Motor neuron (in vitro differentiated cells): Measurements from ENCODE around the gene PAFAH1B1. TPM values are rescaled to one million over a fixed set of nuclear protein-coding genes. Genes with fewer than 3 reads are reported as not detected.
"Not testable (repeated sequence)": the region's sequence is repeated elsewhere in the genome, so short reads cannot be mapped to it uniquely, and the experiment has no call there.

ENCODE experiments used
- ATAC-seq, 8 experiments: fragments of 200-7000 bp; cut with Tn5 transposase; replicated peaks in 6 of 8; 2 replicates each; pipeline ENCODE4 v1.8.0; 2021; ENCODE audit warnings: mild to moderate bottlenecking in 8 of 8, moderate library complexity in 8 of 8
- H3K27ac ChIP-seq, 2 donors: fragments of 250-450 bp; sonication (Bioruptor Pico); 2 replicates each; pipeline ENCODE4 v1.9.0; 2021; ENCODE audit warnings: antibody characterized with exemption in 2 of 2, mild to moderate bottlenecking in 2 of 2, moderate library complexity in 1 of 2
- H3K4me1 ChIP-seq, 2 donors: fragments of 250-450 bp; sonication (Bioruptor Pico); replicated peaks in 1 of 2; 2 replicates each; pipeline ENCODE4 v1.6.1; 2021; ENCODE audit warnings: antibody characterized with exemption in 2 of 2, mild to moderate bottlenecking in 2 of 2, moderate library complexity in 1 of 2
- H3K4me3 ChIP-seq, 5 donors: fragments of 250-450 bp; sonication (Bioruptor Pico); 2 replicates each; pipeline ENCODE4 v1.9.0; 2021; ENCODE audit warnings: antibody characterized with exemption in 5 of 5, mild to moderate bottlenecking in 5 of 5, moderate library complexity in 4 of 5
- WGBS, 10 experiments: fragments of 450-650 bp; shearing (Covaris generic); methylation state at CpG; one replicate each; pipeline ENCODE4 v1.0.0; 2022; 5-methylcytosine and 5-hydroxymethylcytosine counted together
- in situ Hi-C, 9 experiments: fragments of 400-800 bp; cut with MboI; loops; one replicate each; pipeline ENCODE4 v1.15.0; 2021; ENCODE audit warnings: low sequenced_read_pairs in 9 of 9, low pct_unique_long_range_greater_than_20kb in 2 of 9; ENCODE audit not compliant: unreplicated experiment in 9 of 9
- total RNA-seq, 8 experiments: library from RNA; unstranded; fragments of 300-600 nt; gene quantifications; 2 replicates each; pipeline versions ENCODE4 v1.2.3 to v1.2.4, GENCODE V29; 2022

Gene PAFAH1B1
- 100 to 1,000 TPM in 3 of 8 experiments, 10 to 100 TPM in 5; 44.2 to 140 (median 95.0) TPM for total RNA-seq

- in situ Hi-C loops: no loop called here
These were observed at the start of gene PAFAH1B1 for GRCh38 chr17:2592971-2593820. Gene PAFAH1B1, plus strand, starts transcription at chr17:2593654. Its CDS starts 44,635 bp downstream, at chr17:2638289.

GRCh38 chr17:2545393-2545792 is 48.1 kb upstream of the PAFAH1B1 start:
- H3K4me1 ChIP-seq: no peaks in the 10 kb centered on the region
- no peak overlapping the region for H3K27ac ChIP-seq
- ATAC-seq: no peak
- WGBS, 10 experiments: 20 to 88% (median 63%) methylated on average over 1 to 7 of the region's 7 CpGs; no CpG with 5 or more reads in 4 of the 10 experiments
- in situ Hi-C loops: no loop called here
- no peak overlapping the region for H3K4me3 ChIP-seq

More at GRCh38 chr17:2592971-2593820, at the start of gene PAFAH1B1:
- peak; percentile 77 to 85 (median 82) for ATAC-seq
- Histone ChIP-seq H3K4me1 (peaks cover 0 to 6% of the 10 kb centered on the region in 2 donors), H3K27ac (peak within 1 kb of the TSS; percentile 98 to 99), H3K4me3 (peak within 1 kb of the TSS; percentile 65 to 99 (median 96))
- 0 to 18% (median 0%) methylated on average over 1 to 20 of the region's 86 CpGs; no CpG with 5 or more reads in 3 of the 10 experiments for WGBS, 10 experiments

DNA sequence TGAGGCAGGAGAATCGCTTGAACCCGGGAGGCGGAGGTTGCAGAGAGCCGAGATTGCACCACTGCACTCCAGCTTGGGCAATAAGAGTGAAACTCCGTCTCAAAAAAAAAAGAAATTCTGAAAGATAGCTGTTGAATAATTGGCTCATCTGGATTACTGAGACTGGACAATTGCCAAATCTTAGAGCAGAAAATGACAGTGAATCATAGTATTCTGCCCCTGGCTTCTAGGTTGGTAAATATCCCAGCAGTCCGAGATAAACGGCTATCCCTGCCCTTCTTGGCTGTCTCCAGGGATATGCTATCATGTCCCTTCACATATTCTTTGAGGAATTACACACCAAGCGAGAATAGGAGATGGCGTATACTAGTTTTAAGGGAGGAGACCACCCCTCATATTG is 46.3 kb upstream of the PAFAH1B1 start:
- peak in 4 of 8 experiments; percentile 17 to 61 (median 38) for ATAC-seq
- H3K4me3 ChIP-seq: no peak overlapping the region
- in situ Hi-C loops: no loop called here
- no peak overlapping the region for H3K27ac ChIP-seq
- H3K4me1 ChIP-seq: no peaks in the 10 kb centered on the region
- WGBS, 10 experiments: 20 to 100% (median 92%) methylated on average over 1 to 9 of the region's 9 CpGs; no CpG with 5 or more reads in 1 of the 10 experiments

- ATAC-seq: peak in 2 of 8 experiments; percentile 23 to 25
- H3K4me3 ChIP-seq, H3K27ac ChIP-seq, in situ Hi-C loops, H3K4me1 ChIP-seq: not testable (repeated sequence)
- WGBS, 10 experiments: 70 to 90% (median 83%) methylated on average over 2 to 9 of the region's 9 CpGs; no CpG with 5 or more reads in 4 of the 10 experiments
These were observed 45.4 kb upstream of the PAFAH1B1 start for GRCh38 chr17:2548026-2548425.

GRCh38 chr17:2549392-2550211 is 43.9 kb upstream of the PAFAH1B1 start:
- H3K4me1 ChIP-seq: no peaks in the 10 kb centered on the region
- ATAC-seq: no peak
- 0 to 100% (median 75%) methylated on average over 1 to 6 of the region's 8 CpGs; no CpG with 5 or more reads in 2 of the 10 experiments for WGBS, 10 experiments
- H3K4me3 ChIP-seq: no peak overlapping the region
- H3K27ac ChIP-seq: no peak overlapping the region
- in situ Hi-C loops: no loop called here

- H3K27ac ChIP-seq: no peak overlapping the region
- ATAC-seq: no peak
- H3K4me1 ChIP-seq: no peaks in the 10 kb centered on the region
- no peak overlapping the region for H3K4me3 ChIP-seq
- WGBS, 10 experiments: 0 to 40% (median 24%) methylated on average over 1 to 10 of the region's 10 CpGs; no CpG with 5 or more reads in 1 of the 10 experiments
- in situ Hi-C loops: no loop called here
These were observed 42.0 kb upstream of the PAFAH1B1 start for GRCh38 chr17:2551493-2551892.

GRCh38 chr17:2551928-2552327 is 41.5 kb upstream of the PAFAH1B1 start:
- H3K4me1 ChIP-seq: no peaks in the 10 kb centered on the region
- no peak overlapping the region for H3K4me3 ChIP-seq
- H3K27ac ChIP-seq: no peak overlapping the region
- no peak for ATAC-seq
- in situ Hi-C loops: no loop called here
- WGBS, 10 experiments: 0 to 58% (median 34%) methylated on average over 1 to 9 of the region's 9 CpGs; no CpG with 5 or more reads in 2 of the 10 experiments

GRCh38 chr17:2560658-2561057 is 32.8 kb upstream of the PAFAH1B1 start:
- WGBS, 10 experiments: 56 to 100% (median 92%) methylated on average over 1 to 5 of the region's 5 CpGs; no CpG with 5 or more reads in 1 of the 10 experiments

GRCh38 chr17:2562162-2562858 is 31.1 kb upstream of the PAFAH1B1 start:
- in situ Hi-C loops: no loop called here
- WGBS, 10 experiments: 49 to 100% (median 83%) methylated on average over 1 to 8 of the region's 8 CpGs; no CpG with 5 or more reads in 1 of the 10 experiments
- Histone ChIP-seq H3K4me3 (no peak overlapping the region), H3K27ac (no peak overlapping the region), H3K4me1 (peaks cover 3 to 5% of the 10 kb centered on the region in 2 donors)
- no peak for ATAC-seq

More at GRCh38 chr17:2560658-2561057, 32.8 kb upstream of the PAFAH1B1 start:
- ATAC-seq: no peak
- H3K27ac ChIP-seq: no peak overlapping the region
- in situ Hi-C loops: no loop called here
- H3K4me1 ChIP-seq: peaks cover 3 to 5% of the 10 kb centered on the region in 2 donors
- no peak overlapping the region for H3K4me3 ChIP-seq

- Histone ChIP-seq H3K4me3 (no peak overlapping the region), H3K4me1 (peaks cover 3 to 5% of the 10 kb centered on the region in 2 donors), H3K27ac (no peak overlapping the region)
- ATAC-seq: peak; percentile 59 to 98 (median 77)
- 20 to 79% (median 40%) methylated on average over 1 to 5 of the region's 7 CpGs; no CpG with 5 or more reads in 5 of the 10 experiments for WGBS, 10 experiments
- in situ Hi-C loops: no loop called here
These were observed 30.4 kb upstream of the PAFAH1B1 start for GRCh38 chr17:2563061-2563460.

GRCh38 chr17:2563543-2563942 is 29.9 kb upstream of the PAFAH1B1 start:
- no peak overlapping the region for H3K27ac ChIP-seq
- in situ Hi-C loops: no loop called here
- no peak overlapping the region for H3K4me3 ChIP-seq
- ATAC-seq: no peak
- WGBS, 10 experiments: 80 to 100% (median 100%) methylated on average over 1 to 6 of the region's 6 CpGs; no CpG with 5 or more reads in 2 of the 10 experiments
- H3K4me1 ChIP-seq: peaks cover 3 to 5% of the 10 kb centered on the region in 2 donors

- H3K27ac ChIP-seq: no peak overlapping the region
- in situ Hi-C loops: no loop called here
- no peak overlapping the region for H3K4me3 ChIP-seq
- 40 to 100% (median 83%) methylated on average over 1 to 4 of the region's 5 CpGs; no CpG with 5 or more reads in 3 of the 10 experiments for WGBS, 10 experiments
- no peak for ATAC-seq
- H3K4me1 ChIP-seq: peaks cover 3 to 5% of the 10 kb centered on the region in 2 donors
These were observed 28.6 kb upstream of the PAFAH1B1 start for GRCh38 chr17:2564877-2565276.
